ENCODE data around the gene CLPX.

CLPX gene

GRCh38 chr15:65207280-65207840 lies 22.2 kb upstream of the CLPX start:
- TF ChIP-seq CTCF (IDR thresholded peaks at IDR 0.05; ENCODE audit: borderline replicate concordance, control extremely low read depth, extremely low read depth, insufficient read depth, missing control alignments) = no peak
- in situ Hi-C loops (cut with MboI; ENCODE audit: low sequenced_read_pairs, unreplicated experiment) = no loop called here
- no peak for DNase-seq (ENCODE audit: low spot score)

GRCh38 chr15:65206750-65207149 lies 21.6 kb upstream of the CLPX start:
- in situ Hi-C loops (cut with MboI; ENCODE audit: low sequenced_read_pairs, unreplicated experiment) = no loop called here
- no peak for DNase-seq (ENCODE audit: low spot score)
- no peak for TF ChIP-seq CTCF (IDR thresholded peaks at IDR 0.05; ENCODE audit: borderline replicate concordance, control extremely low read depth, extremely low read depth, insufficient read depth, missing control alignments)

- in situ Hi-C loops (cut with MboI; ENCODE audit: low sequenced_read_pairs, unreplicated experiment) = no loop called here
- no peak for TF ChIP-seq CTCF (IDR thresholded peaks at IDR 0.05; ENCODE audit: borderline replicate concordance, control extremely low read depth, extremely low read depth, insufficient read depth, missing control alignments)
- no peak for DNase-seq (ENCODE audit: low spot score)
Observed at GRCh38 chr15:65204931-65205660, 20.0 kb upstream of the CLPX start.

- DNase-seq (ENCODE audit: low spot score) = no peak
- TF ChIP-seq CTCF (IDR thresholded peaks at IDR 0.05; ENCODE audit: borderline replicate concordance, control extremely low read depth, extremely low read depth, insufficient read depth, missing control alignments) = no peak
Observed at GRCh38 chr15:65204236-65204930, 19.2 kb upstream of the CLPX start.

GRCh38 chr15:65201918-65202317 lies 16.8 kb upstream of the CLPX start:
- no peak for DNase-seq (ENCODE audit: low spot score)
- no peak for TF ChIP-seq CTCF (IDR thresholded peaks at IDR 0.05; ENCODE audit: borderline replicate concordance, control extremely low read depth, extremely low read depth, insufficient read depth, missing control alignments)
- in situ Hi-C loops (cut with MboI; ENCODE audit: low sequenced_read_pairs, unreplicated experiment) = no loop called here

More at GRCh38 chr15:65204236-65204930, 19.2 kb upstream of the CLPX start:
- in situ Hi-C loops (cut with MboI; ENCODE audit: low sequenced_read_pairs, unreplicated experiment) = no loop called here

- in situ Hi-C loops (cut with MboI; ENCODE audit: low sequenced_read_pairs, unreplicated experiment) = loop anchor here (25.0 kb wide), 1 partner anchor 89 kb away; the partner anchor contains the start of genes PARP16 and RNU5A-1
Observed at GRCh38 chr15:65198571-65198970, 13.4 kb upstream of the CLPX start.

More at GRCh38 chr15:65198571-65198970, 13.4 kb upstream of the CLPX start:
- no peak for DNase-seq (ENCODE audit: low spot score)
- TF ChIP-seq CTCF (IDR thresholded peaks at IDR 0.05; ENCODE audit: borderline replicate concordance, control extremely low read depth, extremely low read depth, insufficient read depth, missing control alignments) = no peak

All from GM13976 (cell line).